Mucosa of rectum (tissue), 2 donors: Measurements from ENCODE around the gene DENND2A.
"Not testable (repeated sequence)": the region's sequence is repeated elsewhere in the genome, so short reads cannot be mapped to it uniquely, and the experiment has no call there.

Source experiments
- H3K27ac ChIP-seq, 2 donors: one replicate each; pipeline ENCODE4 v1.7.0; 2013; ENCODE audit warnings: inconsistent platforms in 2 of 2, low read depth in 2 of 2, low read length in 2 of 2
- H3K27me3 ChIP-seq, 2 donors: one replicate each; pipeline ENCODE4 v1.7.0; 2013; ENCODE audit warnings: low read length in 2 of 2; ENCODE audit not compliant: control insufficient read depth in 2 of 2, insufficient read depth in 2 of 2
- H3K36me3 ChIP-seq, 2 donors: one replicate each; pipeline ENCODE4 v1.7.0; 2013; ENCODE audit warnings: low read length in 2 of 2; ENCODE audit not compliant: control insufficient read depth in 2 of 2, insufficient read depth in 2 of 2
- H3K4me1 ChIP-seq, 2 donors: one replicate each; pipeline ENCODE4 v1.7.0; 2013; ENCODE audit warnings: low read length in 2 of 2, mild to moderate bottlenecking in 1 of 2; ENCODE audit not compliant: control insufficient read depth in 2 of 2, insufficient read depth in 2 of 2
- H3K4me3 ChIP-seq, 2 donors: one replicate each; pipeline ENCODE4 v1.7.0; 2013; ENCODE audit warnings: low read length in 2 of 2
- H3K9ac ChIP-seq, 2 donors: one replicate each; pipeline ENCODE4 v1.7.0; 2013; ENCODE audit warnings: low read length in 2 of 2, low read depth in 1 of 2, mild to moderate bottlenecking in 1 of 2
- H3K9me3 ChIP-seq, 2 donors: one replicate each; pipeline ENCODE4 v1.7.0; 2013; ENCODE audit warnings: low read length in 2 of 2; ENCODE audit not compliant: control insufficient read depth in 2 of 2
- donor health status: healthy.
- donor health status: Normal muscosa, but diverticular disease.

The DENND2A gene

DNA sequence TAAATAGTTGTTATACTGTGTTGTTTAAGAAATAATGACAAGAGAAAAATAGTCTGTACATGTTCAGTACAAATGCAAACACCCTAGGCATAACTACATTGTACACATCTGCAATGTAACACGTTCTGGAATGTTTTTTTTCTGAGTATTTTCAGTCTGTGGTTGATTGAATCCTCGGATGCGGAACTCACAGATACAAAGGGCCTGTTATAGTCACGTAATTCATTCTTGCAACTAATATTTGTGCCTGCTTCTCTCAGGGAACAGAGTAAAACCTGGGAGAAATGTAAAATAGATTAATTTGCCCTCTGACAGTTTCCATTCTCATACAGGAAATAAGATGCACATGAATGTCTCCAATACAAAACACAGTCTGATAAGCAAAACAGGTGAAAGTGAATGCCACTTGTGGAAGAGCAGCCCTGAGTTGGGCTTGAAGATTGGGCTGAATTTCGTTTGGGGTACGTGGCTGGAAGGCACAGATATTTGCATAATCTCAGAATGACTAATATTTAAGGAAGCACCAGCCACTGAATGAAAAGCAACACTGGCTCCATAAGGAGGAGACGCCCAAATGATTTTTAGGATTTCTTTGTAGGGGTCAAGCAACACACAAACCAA, 19.1 kb downstream of the DENND2A start:
- Histone ChIP-seq H3K9ac (no peak overlapping the region), H3K36me3 (no peaks in the 10 kb centered on the region), H3K4me1 (peaks cover 3 to 4% of the 10 kb centered on the region in 2 donors), H3K27me3 (no peaks in the 10 kb centered on the region), H3K27ac (no peak overlapping the region), H3K9me3 (no peaks in the 10 kb centered on the region), H3K4me3 (no peak overlapping the region)

GRCh38 chr7:140619915-140620510, 20.6 kb downstream of the DENND2A start:
- not testable (repeated sequence) for H3K9ac ChIP-seq, H3K36me3 ChIP-seq, H3K27ac ChIP-seq, H3K27me3 ChIP-seq, H3K4me1 ChIP-seq, H3K9me3 ChIP-seq, H3K4me3 ChIP-seq

- Histone ChIP-seq H3K27me3 (no peaks in the 10 kb centered on the region), H3K9ac (no peak overlapping the region), H3K9me3 (no peaks in the 10 kb centered on the region), H3K36me3 (no peaks in the 10 kb centered on the region), H3K27ac (no peak overlapping the region), H3K4me3 (no peak overlapping the region), H3K4me1 (no peaks in the 10 kb centered on the region)
These were observed 21.4 kb downstream of the DENND2A start for GRCh38 chr7:140619176-140619575.

GRCh38 chr7:140618306-140618705, 22.3 kb downstream of the DENND2A start:
- H3K4me1 ChIP-seq: no peaks in the 10 kb centered on the region
- H3K9me3 ChIP-seq: no peaks in the 10 kb centered on the region
- no peak overlapping the region for H3K27ac ChIP-seq
- H3K4me3 ChIP-seq: no peak overlapping the region
- H3K36me3 ChIP-seq: no peaks in the 10 kb centered on the region
- no peaks in the 10 kb centered on the region for H3K27me3 ChIP-seq
- no peak overlapping the region for H3K9ac ChIP-seq

DNA sequence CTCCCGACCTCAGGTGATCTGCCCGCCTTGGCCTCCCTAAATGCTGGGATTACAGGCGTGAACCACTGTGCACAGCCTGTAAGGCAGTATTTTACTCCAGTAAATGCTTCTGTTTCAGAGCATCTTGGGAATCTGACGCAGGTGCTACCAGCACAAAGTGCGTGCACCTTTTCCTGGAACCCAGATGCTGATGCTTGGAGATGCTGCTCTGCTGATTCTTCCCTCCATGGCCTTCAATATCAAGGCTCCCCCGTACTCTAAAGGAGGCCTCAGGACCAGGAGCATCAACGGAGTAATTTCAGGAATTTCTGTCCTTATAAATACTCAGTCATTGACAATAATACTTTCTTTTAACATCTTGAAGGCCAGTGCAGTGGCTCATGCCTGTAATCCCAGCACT, 23.5 kb downstream of the DENND2A start:
- Histone ChIP-seq H3K9me3 (no peaks in the 10 kb centered on the region), H3K4me1 (no peaks in the 10 kb centered on the region), H3K27ac (no peak overlapping the region), H3K9ac (no peak overlapping the region), H3K36me3 (no peaks in the 10 kb centered on the region), H3K27me3 (no peaks in the 10 kb centered on the region), H3K4me3 (no peak overlapping the region)

GRCh38 chr7:140616328-140616727, 24.3 kb downstream of the DENND2A start:
- Histone ChIP-seq H3K9ac (no peak overlapping the region), H3K9me3 (no peaks in the 10 kb centered on the region), H3K4me1 (no peaks in the 10 kb centered on the region), H3K36me3 (no peaks in the 10 kb centered on the region), H3K4me3 (no peak overlapping the region), H3K27me3 (no peaks in the 10 kb centered on the region), H3K27ac (no peak overlapping the region)

DNA sequence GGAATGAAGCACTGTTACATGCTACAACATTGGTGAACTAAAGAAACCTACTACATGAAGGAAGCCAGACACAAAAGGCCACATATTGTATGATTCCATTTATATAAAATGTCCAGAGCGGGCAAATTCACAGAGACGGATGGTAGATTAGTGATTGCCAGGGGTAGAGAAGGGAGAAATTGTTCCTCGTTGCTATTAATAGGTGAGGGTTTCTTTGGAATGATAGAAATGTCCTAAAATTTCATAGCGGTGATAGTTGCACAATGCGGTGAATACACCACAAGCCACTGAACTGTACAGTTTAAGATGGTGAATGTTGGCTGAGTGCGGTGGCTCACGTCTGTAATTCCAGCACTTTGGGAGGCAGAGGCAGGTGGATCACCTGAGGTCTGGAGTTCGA, 29.0 kb downstream of the DENND2A start:
- H3K27me3 ChIP-seq: no peaks in the 10 kb centered on the region
- no peak overlapping the region for H3K9ac ChIP-seq
- H3K27ac ChIP-seq: no peak overlapping the region
- H3K4me1 ChIP-seq: no peaks in the 10 kb centered on the region
- no peaks in the 10 kb centered on the region for H3K9me3 ChIP-seq
- no peak overlapping the region for H3K4me3 ChIP-seq
- H3K36me3 ChIP-seq: no peaks in the 10 kb centered on the region

DNA sequence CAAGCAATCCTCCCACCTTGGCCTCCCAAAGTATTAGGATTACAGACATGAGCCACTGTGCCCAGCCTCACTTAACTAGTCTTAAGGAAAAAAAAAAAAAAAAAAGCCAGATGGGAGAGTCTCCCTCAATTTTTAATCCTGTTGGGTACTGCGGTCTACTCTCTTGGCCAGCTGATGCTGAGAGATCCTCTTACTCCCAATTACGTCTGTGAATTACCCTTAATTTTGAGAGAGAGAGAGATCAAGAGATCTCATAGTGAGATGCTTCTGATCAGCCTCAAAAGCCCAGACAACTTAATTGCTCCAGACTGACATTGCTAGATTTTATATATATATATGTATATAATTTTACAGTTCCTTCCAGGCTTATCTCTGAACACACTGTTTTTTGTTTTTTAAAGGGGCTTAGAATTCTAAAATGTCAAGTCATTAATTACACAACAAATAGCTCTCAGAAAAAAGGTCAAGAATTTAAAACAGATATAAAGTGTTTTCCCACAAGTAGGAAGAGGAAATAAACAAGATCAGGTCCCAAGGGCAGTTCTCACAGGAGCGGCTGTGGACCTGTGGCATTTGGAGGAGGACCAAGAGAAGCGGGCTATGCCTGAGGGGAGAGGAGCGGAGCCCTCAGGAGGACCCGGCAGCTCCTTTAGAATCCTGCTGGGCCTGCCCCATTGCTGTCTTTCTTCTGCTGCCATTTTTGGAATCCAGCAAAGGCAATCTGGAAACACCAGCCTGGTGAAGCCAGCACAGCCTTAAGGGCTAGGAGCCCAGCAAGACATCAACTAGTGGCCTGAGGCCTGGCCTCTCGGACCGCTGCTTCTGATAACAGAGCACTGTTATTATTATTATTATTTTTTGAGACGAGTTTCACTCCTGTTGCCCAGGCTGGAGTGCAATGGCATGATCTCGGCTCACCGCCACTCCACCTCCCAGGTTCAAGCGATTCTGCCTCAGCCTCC, 30.1 kb downstream of the DENND2A start:
- Histone ChIP-seq H3K9me3 (no peaks in the 10 kb centered on the region), H3K4me3 (no peak overlapping the region), H3K27ac (no peak overlapping the region), H3K27me3 (no peaks in the 10 kb centered on the region), H3K4me1 (peaks cover 0 to 1% of the 10 kb centered on the region in 2 donors), H3K36me3 (no peaks in the 10 kb centered on the region), H3K9ac (no peak overlapping the region)

- no peak overlapping the region for H3K27ac ChIP-seq
- no peaks in the 10 kb centered on the region for H3K36me3 ChIP-seq
These were observed 31.0 kb downstream of the DENND2A start for GRCh38 chr7:140609646-140610045.

DNA sequence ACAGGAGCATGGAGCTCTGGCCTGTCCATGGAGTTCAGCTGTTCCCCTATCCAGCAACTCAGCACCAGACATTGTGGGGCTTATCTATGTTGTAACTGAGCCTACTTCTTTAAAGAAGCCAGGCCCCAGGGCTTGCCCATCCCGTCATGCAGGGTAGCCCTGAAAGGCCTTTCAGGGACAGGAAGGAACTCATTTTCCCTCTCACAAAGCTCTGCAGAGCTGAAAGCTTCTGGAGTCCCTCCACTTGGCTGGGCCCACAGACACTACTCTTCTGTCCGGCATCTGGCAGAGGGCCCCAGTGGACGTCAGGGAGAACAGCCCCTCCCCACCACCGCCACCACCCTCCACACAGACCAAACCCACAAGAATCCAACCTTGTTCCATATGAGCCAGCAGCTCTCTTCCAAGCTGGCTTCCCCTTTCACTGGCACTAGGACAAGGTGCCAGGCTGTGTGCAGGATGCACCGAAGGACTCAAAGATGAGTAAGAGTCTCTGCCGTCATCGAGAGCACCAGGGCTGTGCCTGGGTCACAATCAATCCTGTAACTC, 33.1 kb downstream of the DENND2A start:
- Histone ChIP-seq H3K9ac (no peak overlapping the region), H3K4me3 (no peak overlapping the region), H3K9me3 (no peaks in the 10 kb centered on the region), H3K27me3 (no peaks in the 10 kb centered on the region), H3K36me3 (no peaks in the 10 kb centered on the region), H3K4me1 (peaks cover 0 to 4% of the 10 kb centered on the region in 2 donors), H3K27ac (peak overlapping the region; percentile 18 to 52)

More at GRCh38 chr7:140609646-140610045, 31.0 kb downstream of the DENND2A start:
- no peaks in the 10 kb centered on the region for H3K27me3 ChIP-seq
- H3K4me1 ChIP-seq: peaks cover 0 to 4% of the 10 kb centered on the region in 2 donors
- no peak overlapping the region for H3K9ac ChIP-seq
- no peaks in the 10 kb centered on the region for H3K9me3 ChIP-seq
- no peak overlapping the region for H3K4me3 ChIP-seq
